Stimulated activated CD8-positive, alpha-beta memory T cell treated with anti-CD3 and anti-CD28 coated beads, Interleukin-4, amount 100 ng/mL, for 48 hours (primary cell): Measurements from ENCODE around the gene ZNF736.
A peak's percentile ranks its signal among the peaks of the same experiment; 100 is the strongest.
"Not testable (repeated sequence)": the region's sequence is repeated elsewhere in the genome, so short reads cannot be mapped to it uniquely, and the experiment has no call there.

ENCODE experiments used
- DNase-seq: peaks from one replicate; pipeline ENCODE4 v3.0.0-alpha.2; 2020

Gene ZNF736

GRCh38 chr7:64313740-64314491 lies at the start of gene ZNF736:
TSS of gene ZNF736 (plus strand) at chr7:64313961. CDS start at chr7:64314151, 190 bp downstream.
- peak; percentile 86 for DNase-seq

- no peak for DNase-seq
Observed at GRCh38 chr7:64266341-64266919, 47.3 kb upstream of the ZNF736 start.

GRCh38 chr7:64277630-64278029 lies 36.1 kb upstream of the ZNF736 start:
- no peak for DNase-seq

- no peak for DNase-seq
Observed at GRCh38 chr7:64294701-64295420, 18.9 kb upstream of the ZNF736 start.

GRCh38 chr7:64297418-64297817 lies 16.3 kb upstream of the ZNF736 start:
- DNase-seq: not testable (repeated sequence)

- DNase-seq: peak; percentile 28
Observed at GRCh38 chr7:64300641-64301405, 12.9 kb upstream of the ZNF736 start.

- DNase-seq: peak; percentile 91
Observed at GRCh38 chr7:64307254-64308015, 6.3 kb upstream of the ZNF736 start.

GRCh38 chr7:64308016-64308270 lies 5.8 kb upstream of the ZNF736 start:
- no peak for DNase-seq

- DNase-seq: no peak
Observed at GRCh38 chr7:64310426-64310825, 3.3 kb upstream of the ZNF736 start.

- peak; percentile 34 for DNase-seq
Observed at GRCh38 chr7:64312826-64313225, 935 bp upstream of the ZNF736 start.

- peak; percentile 28 for DNase-seq
Observed at GRCh38 chr7:64314566-64314965, 805 bp downstream of the ZNF736 start.

GRCh38 chr7:64316031-64316742 lies 2.4 kb downstream of the ZNF736 start:
- DNase-seq: not testable (repeated sequence)

GRCh38 chr7:64320547-64321513 lies 7.1 kb downstream of the ZNF736 start:
- DNase-seq: no peak

GRCh38 chr7:64324166-64324565 lies 10.4 kb downstream of the ZNF736 start:
- DNase-seq: not testable (repeated sequence)

- not testable (repeated sequence) for DNase-seq
Observed at GRCh38 chr7:64348713-64349210, 35.0 kb downstream of the ZNF736 start.

GRCh38 chr7:64359543-64359942 lies 45.8 kb downstream of the ZNF736 start:
- no peak for DNase-seq

GRCh38 chr7:64371116-64371515 lies 57.4 kb downstream of the ZNF736 start:
- DNase-seq: no peak

- no peak for DNase-seq
Observed at GRCh38 chr7:64373017-64373416, 59.3 kb downstream of the ZNF736 start.

GRCh38 chr7:64400401-64400800 lies 86.6 kb downstream of the ZNF736 start:
- DNase-seq: no peak
